ENCODE data around the gene OST4.
A peak's percentile ranks its signal among the peaks of the same experiment; 100 is the strongest.

Gene OST4

DNA sequence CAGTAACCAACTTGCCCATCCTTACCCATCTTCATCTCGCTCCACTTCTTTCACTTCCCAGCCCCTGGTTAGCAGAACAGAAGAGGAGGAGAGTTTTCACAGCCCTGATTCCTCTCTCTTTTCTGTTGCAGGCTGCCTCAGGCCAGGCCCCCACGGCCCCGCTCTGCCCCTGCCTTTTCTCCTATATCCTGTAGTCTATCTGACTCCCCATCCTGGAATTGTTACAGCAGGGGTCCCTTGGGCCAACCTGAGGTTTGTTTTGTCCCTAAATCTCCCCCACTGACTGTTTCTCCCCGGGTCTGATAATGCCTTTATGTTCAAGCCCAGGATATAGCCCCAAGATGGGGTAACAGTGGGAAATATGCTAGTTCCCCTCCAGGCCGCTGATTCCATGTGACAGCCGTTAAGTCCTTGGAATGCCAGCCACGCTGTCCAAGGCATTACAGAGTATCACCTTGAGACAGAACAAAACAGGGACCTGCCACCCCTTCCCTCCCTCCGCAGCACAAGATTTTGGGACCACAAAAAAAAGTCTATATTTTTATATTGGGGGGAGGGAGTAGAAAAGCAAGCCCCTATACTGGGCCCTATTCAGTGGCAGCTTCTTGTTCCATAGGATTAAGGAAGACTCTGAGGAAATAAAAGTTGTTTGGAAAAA lies 1.4 kb downstream of the OST4 start:
- TF ChIP-seq, protein P1, sequence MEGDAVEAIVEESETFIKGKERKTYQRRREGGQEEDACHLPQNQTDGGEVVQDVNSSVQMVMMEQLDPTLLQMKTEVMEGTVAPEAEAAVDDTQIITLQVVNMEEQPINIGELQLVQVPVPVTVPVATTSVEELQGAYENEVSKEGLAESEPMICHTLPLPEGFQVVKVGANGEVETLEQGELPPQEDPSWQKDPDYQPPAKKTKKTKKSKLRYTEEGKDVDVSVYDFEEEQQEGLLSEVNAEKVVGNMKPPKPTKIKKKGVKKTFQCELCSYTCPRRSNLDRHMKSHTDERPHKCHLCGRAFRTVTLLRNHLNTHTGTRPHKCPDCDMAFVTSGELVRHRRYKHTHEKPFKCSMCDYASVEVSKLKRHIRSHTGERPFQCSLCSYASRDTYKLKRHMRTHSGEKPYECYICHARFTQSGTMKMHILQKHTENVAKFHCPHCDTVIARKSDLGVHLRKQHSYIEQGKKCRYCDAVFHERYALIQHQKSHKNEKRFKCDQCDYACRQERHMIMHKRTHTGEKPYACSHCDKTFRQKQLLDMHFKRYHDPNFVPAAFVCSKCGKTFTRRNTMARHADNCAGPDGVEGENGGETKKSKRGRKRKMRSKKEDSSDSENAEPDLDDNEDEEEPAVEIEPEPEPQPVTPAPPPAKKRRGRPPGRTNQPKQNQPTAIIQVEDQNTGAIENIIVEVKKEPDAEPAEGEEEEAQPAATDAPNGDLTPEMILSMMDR (IDR thresholded peaks at IDR 0.05; ENCODE audit: low read depth, low read length), result no peak
- DNase-seq (ENCODE audit: low read depth in 2 of 2), result no peak
- H3K4me3 ChIP-seq (replicated peaks in 1 of 2; ENCODE audit: low read depth in 2 of 2, low read length in 2 of 2), result peak overlapping the region; percentile 96 to 100

DNA sequence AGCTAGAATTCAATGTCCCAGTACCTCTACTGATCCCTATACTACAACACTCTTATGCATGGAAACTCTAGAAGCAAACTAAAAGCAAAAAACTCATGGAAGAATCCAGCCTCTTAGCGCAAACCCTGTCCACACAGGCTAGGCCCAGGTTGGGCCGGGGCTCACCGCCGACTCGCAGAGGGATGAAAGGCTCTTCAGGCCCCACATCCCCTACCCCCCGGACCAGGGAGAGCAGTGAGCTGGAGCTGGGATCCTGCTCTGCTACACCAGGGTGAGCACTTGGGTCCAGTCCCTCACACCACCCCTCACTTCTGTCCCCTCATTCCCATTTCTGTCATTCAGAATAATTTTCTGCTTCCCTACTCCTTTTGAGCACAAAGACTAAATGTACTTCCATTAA lies 2.0 kb downstream of the OST4 start:
- TF ChIP-seq, protein P1 (IDR thresholded peaks at IDR 0.05; ENCODE audit: low read depth, low read length), result no peak

DNA sequence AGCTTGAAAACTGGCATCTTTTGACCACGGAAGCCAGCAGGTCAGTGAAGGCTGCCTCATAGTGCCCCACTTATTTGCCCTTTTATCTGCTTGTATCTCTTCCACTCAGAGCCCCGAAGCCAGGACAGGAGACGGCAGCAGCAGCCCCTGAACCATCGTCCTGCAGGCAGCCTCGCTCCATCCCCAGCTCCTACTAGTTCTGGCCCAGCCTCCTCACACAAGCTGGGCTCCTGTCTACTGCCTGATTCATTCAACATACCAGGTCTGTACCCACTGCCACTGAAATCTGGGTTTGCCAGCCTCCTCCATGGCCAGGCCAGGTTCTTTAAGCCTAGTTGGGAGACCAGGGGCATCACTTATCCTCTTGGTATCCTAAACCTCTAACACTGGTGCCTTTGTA lies 4.1 kb downstream of the OST4 start:
- H3K4me3 ChIP-seq (replicated peaks in 1 of 2; ENCODE audit: low read depth in 2 of 2, low read length in 2 of 2), result no peak overlapping the region
- no peak for DNase-seq (ENCODE audit: low read depth in 2 of 2)
- TF ChIP-seq, protein P1 (IDR thresholded peaks at IDR 0.05; ENCODE audit: low read depth, low read length), result no peak

More for the DNA sequence above, 2.0 kb downstream of the OST4 start:
- H3K4me3 ChIP-seq (replicated peaks in 1 of 2; ENCODE audit: low read depth in 2 of 2, low read length in 2 of 2), result peak overlapping the region; percentile 96 to 100
- DNase-seq (ENCODE audit: low read depth in 2 of 2), result no peak

DNA sequence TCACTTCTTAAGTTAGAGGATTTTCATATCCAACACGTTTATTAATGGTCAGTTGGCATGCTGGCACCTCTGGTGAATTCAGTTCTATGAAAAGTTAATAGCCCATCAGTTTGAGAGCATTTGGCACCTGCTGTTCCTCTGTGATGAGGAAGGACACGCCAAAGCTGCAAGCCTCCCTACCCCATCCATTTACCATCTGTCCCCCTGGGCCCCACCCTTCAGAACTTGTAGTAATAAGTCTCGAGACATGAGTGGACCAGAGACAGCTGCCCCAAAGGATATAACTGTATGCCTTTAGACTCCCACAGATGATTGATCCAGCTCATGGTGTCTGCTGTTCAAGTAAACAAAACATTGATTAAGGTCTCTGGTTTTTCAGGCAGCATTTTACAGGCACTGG lies 6.3 kb downstream of the OST4 start:
- TF ChIP-seq, protein P1 (IDR thresholded peaks at IDR 0.05; ENCODE audit: low read depth, low read length), result no peak
- no peak overlapping the region for H3K4me3 ChIP-seq (replicated peaks in 1 of 2; ENCODE audit: low read depth in 2 of 2, low read length in 2 of 2)
- DNase-seq (ENCODE audit: low read depth in 2 of 2), result no peak

DNA sequence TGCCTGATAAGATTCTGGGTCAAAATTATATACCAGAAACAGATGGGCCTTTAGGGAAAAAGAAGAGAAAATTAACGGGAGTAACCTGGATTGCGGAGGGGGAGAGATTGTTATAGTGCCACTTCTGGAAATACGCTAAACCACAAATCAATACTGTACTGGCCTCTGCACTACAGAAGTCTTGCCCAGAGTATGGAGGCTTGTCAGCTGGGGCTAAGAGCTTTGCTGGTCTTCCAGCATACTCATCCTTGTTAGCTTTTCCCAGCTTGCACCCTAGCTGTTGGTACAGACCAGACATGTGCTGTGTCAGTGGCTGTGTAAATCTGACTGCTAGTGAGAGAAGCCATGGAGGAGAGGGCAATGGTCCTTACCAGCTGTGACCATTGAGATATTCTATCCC lies 11.1 kb downstream of the OST4 start:
- TF ChIP-seq, protein P1 (IDR thresholded peaks at IDR 0.05; ENCODE audit: low read depth, low read length), result no peak
- DNase-seq (ENCODE audit: low read depth in 2 of 2), result no peak
- no peak overlapping the region for H3K4me3 ChIP-seq (replicated peaks in 1 of 2; ENCODE audit: low read depth in 2 of 2, low read length in 2 of 2)

DNA sequence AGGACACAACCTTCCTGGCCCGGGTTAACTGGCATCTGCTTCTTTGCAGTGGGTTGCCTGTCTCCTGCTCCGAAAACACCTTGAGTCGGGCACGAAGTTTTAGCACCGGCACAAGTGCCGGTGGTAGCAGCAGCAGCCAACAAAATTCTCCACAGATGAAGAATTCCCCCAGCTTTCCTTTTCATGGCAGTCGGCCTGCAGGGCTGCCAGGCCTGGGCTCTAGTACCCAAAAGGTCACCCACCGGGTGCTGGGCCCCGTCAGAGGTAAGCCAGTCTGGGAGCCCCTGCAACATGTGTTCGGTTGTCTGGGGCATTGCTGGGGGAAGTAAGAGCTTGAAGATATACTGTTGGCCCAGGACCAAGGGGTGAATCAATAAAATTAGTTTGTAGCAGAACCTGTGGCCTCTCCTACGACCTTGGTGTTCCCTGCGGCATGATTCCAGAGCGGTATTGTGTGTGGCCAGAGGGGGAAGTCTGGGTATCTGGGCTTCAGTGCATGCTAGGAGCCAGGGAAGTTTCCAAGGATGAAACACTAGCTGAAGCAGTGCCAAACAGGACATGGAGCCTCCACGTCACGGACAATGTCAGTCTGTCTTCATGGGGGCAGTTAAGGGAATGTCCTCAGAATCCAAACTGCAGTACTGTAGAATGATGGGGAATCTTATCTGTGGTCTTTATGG lies 12.2 kb downstream of the OST4 start:
- no peak overlapping the region for H3K4me3 ChIP-seq (replicated peaks in 1 of 2; ENCODE audit: low read depth in 2 of 2, low read length in 2 of 2)
- peak; percentile 37 to 80 for DNase-seq (ENCODE audit: low read depth in 2 of 2)
- TF ChIP-seq, protein P1 (IDR thresholded peaks at IDR 0.05; ENCODE audit: low read depth, low read length), result no peak

Data from cardiac fibroblast (primary cell).